Measurements from ENCODE around the gene EPHB1. TPM values are rescaled to one million over a fixed set of nuclear protein-coding genes. Genes with fewer than 3 reads are reported as not detected.

Gene EPHB1
- total RNA-seq, 1 experiment from 2014 or later: 0.86 TPM

DNA sequence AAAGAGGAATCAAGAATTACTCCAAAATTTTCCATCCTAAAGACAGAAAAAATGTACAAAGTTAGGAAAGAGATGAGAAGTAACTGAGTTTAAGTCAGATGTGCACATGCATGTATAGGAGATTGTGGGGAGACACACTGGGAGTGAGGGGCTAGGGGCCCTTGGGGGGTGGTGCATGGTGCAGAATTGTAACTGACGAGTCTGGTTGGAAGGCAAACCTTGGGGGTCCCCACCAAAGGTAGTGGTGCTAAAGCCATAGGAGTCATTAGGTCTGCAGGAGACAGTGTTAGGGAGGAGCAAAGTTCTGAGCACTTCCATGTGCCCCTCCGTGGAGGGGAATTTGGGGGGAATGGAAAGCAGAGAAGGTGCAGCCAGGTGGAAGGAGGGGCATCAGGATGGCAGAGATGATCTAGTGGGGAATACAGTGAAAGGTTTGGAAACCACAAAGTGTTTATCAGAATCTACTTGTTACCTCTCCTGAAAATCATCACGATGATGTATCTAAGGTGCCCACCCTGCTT lies 37.5 kb upstream of the EPHB1 start:
- Histone ChIP-seq H3K27ac (ENCODE audit: low read depth, low read length) (no peak overlapping the region), H3K36me3 (ENCODE audit: control insufficient read depth in 1 of 2, insufficient read depth in 2 of 2, low read length in 2 of 2) (no peaks in the 10 kb centered on the region), H3K9ac (ENCODE audit: low read length) (no peak overlapping the region), H4K20me1 (ENCODE audit: insufficient read depth) (no peaks in the 10 kb centered on the region), H3K9me2 (ENCODE audit: insufficient read depth) (no peaks in the 10 kb centered on the region), H3K27me3 (ENCODE audit: insufficient read depth, low read length) (peaks cover 19% of the 10 kb centered on the region; the same call in 1 of the 2 replicates), H2AFZ (ENCODE audit: low read depth, low read length, poor library complexity, severe bottlenecking) (no peak overlapping the region), H3K4me3 (replicated peaks in 1 of 2; ENCODE audit: low read depth in 1 of 2, low read length in 2 of 2) (no peak overlapping the region), H3K9me3 (ENCODE audit: control insufficient read depth in 1 of 2, insufficient read depth in 1 of 2, low read depth in 1 of 2, low read length in 2 of 2) (no peaks in the 10 kb centered on the region), H3K4me1 (ENCODE audit: control insufficient read depth in 1 of 2, insufficient read depth in 2 of 2, low read length in 2 of 2) (no peaks in the 10 kb centered on the region), H3K4me2 (ENCODE audit: low read length) (no peak overlapping the region), H3K79me2 (ENCODE audit: insufficient read depth, low read length) (no peaks in the 10 kb centered on the region)
- no peak for ATAC-seq
- RAD21 ChIA-PET (ENCODE audit: low non-redundant PET in 1 of 2, low total read pairs in 2 of 2, uncharacterized antibody in 2 of 2, unreplicated experiment in 2 of 2): no interaction called here
- POLR2A ChIA-PET: no interaction called here
- no peak for DNase-seq (ENCODE audit: low read depth, low spot score)
- no peak for TF ChIP-seq ZFX (IDR thresholded peaks at IDR 0.05)
- TF ChIP-seq POLR2AphosphoS5 (IDR thresholded peaks at IDR 0.05; ENCODE audit: low read depth, low read length): no peak
- no peak for TF ChIP-seq YY1 (IDR thresholded peaks at IDR 0.05; ENCODE audit: extremely low read depth, insufficient replicate concordance, low read depth, low read length)
- TF ChIP-seq JUND (IDR thresholded peaks at IDR 0.05): no peak
- no peak for TF ChIP-seq EGR1 (IDR thresholded peaks at IDR 0.05; ENCODE audit: low read depth)
- TF ChIP-seq, protein P1, sequence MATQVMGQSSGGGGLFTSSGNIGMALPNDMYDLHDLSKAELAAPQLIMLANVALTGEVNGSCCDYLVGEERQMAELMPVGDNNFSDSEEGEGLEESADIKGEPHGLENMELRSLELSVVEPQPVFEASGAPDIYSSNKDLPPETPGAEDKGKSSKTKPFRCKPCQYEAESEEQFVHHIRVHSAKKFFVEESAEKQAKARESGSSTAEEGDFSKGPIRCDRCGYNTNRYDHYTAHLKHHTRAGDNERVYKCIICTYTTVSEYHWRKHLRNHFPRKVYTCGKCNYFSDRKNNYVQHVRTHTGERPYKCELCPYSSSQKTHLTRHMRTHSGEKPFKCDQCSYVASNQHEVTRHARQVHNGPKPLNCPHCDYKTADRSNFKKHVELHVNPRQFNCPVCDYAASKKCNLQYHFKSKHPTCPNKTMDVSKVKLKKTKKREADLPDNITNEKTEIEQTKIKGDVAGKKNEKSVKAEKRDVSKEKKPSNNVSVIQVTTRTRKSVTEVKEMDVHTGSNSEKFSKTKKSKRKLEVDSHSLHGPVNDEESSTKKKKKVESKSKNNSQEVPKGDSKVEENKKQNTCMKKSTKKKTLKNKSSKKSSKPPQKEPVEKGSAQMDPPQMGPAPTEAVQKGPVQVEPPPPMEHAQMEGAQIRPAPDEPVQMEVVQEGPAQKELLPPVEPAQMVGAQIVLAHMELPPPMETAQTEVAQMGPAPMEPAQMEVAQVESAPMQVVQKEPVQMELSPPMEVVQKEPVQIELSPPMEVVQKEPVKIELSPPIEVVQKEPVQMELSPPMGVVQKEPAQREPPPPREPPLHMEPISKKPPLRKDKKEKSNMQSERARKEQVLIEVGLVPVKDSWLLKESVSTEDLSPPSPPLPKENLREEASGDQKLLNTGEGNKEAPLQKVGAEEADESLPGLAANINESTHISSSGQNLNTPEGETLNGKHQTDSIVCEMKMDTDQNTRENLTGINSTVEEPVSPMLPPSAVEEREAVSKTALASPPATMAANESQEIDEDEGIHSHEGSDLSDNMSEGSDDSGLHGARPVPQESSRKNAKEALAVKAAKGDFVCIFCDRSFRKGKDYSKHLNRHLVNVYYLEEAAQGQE (IDR thresholded peaks at IDR 0.05; ENCODE audit: low read depth): no peak
- no peak for TF ChIP-seq CTCF (IDR thresholded peaks at IDR 0.05 in 2 of 3, conservative IDR thresholded peaks at IDR 0.05 in 1 of 3; ENCODE audit: borderline replicate concordance in 1 of 3, insufficient read depth in 1 of 3, low read depth in 2 of 3, low read length in 2 of 3)
- no peak for TF ChIP-seq MAX (IDR thresholded peaks at IDR 0.05)
- TF ChIP-seq ZBTB33 (IDR thresholded peaks at IDR 0.05; ENCODE audit: extremely low read depth, insufficient replicate concordance, low read length): no peak
- TF ChIP-seq RAD21 (IDR thresholded peaks at IDR 0.05; ENCODE audit: low read depth): no peak
- no peak for TF ChIP-seq SP1 (IDR thresholded peaks at IDR 0.05; ENCODE audit: low read depth)
- no peak for TF ChIP-seq SIN3A (IDR thresholded peaks at IDR 0.05; ENCODE audit: low read depth)
- no peak for TF ChIP-seq ELF1 (IDR thresholded peaks at IDR 0.05; ENCODE audit: borderline replicate concordance, low read depth)
- TF ChIP-seq EZH2phosphoT487 (IDR thresholded peaks at IDR 0.05; ENCODE audit: borderline replicate concordance): no peak
- TF ChIP-seq FOSL1 (IDR thresholded peaks at IDR 0.05; ENCODE audit: low read depth): no peak
- no peak for TF ChIP-seq CEBPB (IDR thresholded peaks at IDR 0.05; ENCODE audit: low read depth)
- TF ChIP-seq, protein P2, sequence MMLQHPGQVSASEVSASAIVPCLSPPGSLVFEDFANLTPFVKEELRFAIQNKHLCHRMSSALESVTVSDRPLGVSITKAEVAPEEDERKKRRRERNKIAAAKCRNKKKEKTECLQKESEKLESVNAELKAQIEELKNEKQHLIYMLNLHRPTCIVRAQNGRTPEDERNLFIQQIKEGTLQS (IDR thresholded peaks at IDR 0.05): no peak
- TF ChIP-seq POLR2A (IDR thresholded peaks at IDR 0.05; ENCODE audit: borderline replicate concordance, extremely low read depth, insufficient read depth, insufficient read length): no peak
- CTCF ChIA-PET: no interaction called here
- intact Hi-C loops (cut with micrococcal nuclease): no loop called here
- no TSS peak for BruUV-seq (replicated peaks)

Data from HCT116 (cell line).